H1 (cell line): ENCODE results near the gene GLCE. TPM values are rescaled to one million over a fixed set of nuclear protein-coding genes. Genes with fewer than 3 reads are reported as not detected.

Experiments
- CTCF ChIA-PET: fragments of 300-600 bp; sonication (Branson Sonifier 250); formaldehyde crosslinking; loops from one replicate; lab custom pipeline; 2021; ENCODE audit not compliant: partially characterized antibody; lab: Charles Lee
- POLR2A ChIA-PET: fragments of 300-600 bp; sonication (Branson Sonifier 250); formaldehyde crosslinking; loops from one replicate; lab custom pipeline; 2021; ENCODE audit warnings: inconsistent platforms; ENCODE audit not compliant: partially characterized antibody; lab: Charles Lee
- DNase-seq, 2 experiments: peaks; one replicate each; pipeline versions ENCODE4 v3.0.0 to v3.0.0-alpha.2; 2010 to 2022; ENCODE audit warnings: low spot score in 2 of 2, low read depth in 1 of 2, mixed read lengths in 1 of 2
- FAIRE-seq: peaks from 2 replicates; lab custom pipeline; 2011; peaks lifted over from hg19 to GRCh38; lab: Jason Lieb, UNC
- H2AFZ ChIP-seq: 2 replicates; pipeline ENCODE4 v1.8.1; 2012; ENCODE audit warnings: low read length, inconsistent platforms
- H2AK5ac ChIP-seq: 2 replicates; pipeline ENCODE4 v1.6.1; 2013; ENCODE audit warnings: low read depth, low read length
- H2BK120ac ChIP-seq: replicated peaks from 2 replicates; pipeline ENCODE3; 2013; ENCODE audit warnings: low read depth, low read length, inconsistent platforms
- H2BK12ac ChIP-seq: 2 replicates; pipeline ENCODE4 v1.6.1; 2013; ENCODE audit warnings: low read depth, low read length
- H2BK15ac ChIP-seq: 2 replicates; pipeline ENCODE4 v1.6.1; 2013; ENCODE audit warnings: low read length
- H2BK20ac ChIP-seq: 2 replicates; pipeline ENCODE4 v1.6.1; 2013; ENCODE audit warnings: low read length
- H2BK5ac ChIP-seq: 2 replicates; pipeline ENCODE4 v1.6.1; 2013; ENCODE audit warnings: low read depth, low read length
- H3K14ac ChIP-seq: 2 replicates; pipeline ENCODE4 v1.6.1; 2013; ENCODE audit warnings: inconsistent platforms; ENCODE audit not compliant: insufficient read length
- H3K18ac ChIP-seq: 2 replicates; pipeline ENCODE4 v1.6.1; 2013; ENCODE audit warnings: low read length; ENCODE audit errors: extremely low read depth
- H3K23ac ChIP-seq: 2 replicates; pipeline ENCODE4 v1.6.1; 2013; ENCODE audit warnings: inconsistent platforms; ENCODE audit not compliant: insufficient read length
- H3K23me2 ChIP-seq: 2 replicates; pipeline ENCODE4 v1.6.1; 2013; ENCODE audit warnings: low read depth, low read length
- H3K27ac ChIP-seq: 2 replicates; pipeline ENCODE4 v1.6.1; 2011; ENCODE audit warnings: low read depth, low read length, inconsistent platforms
- H3K27me3 ChIP-seq, 4 experiments: replicated peaks in 1 of 4; 1 replicate in 1 of 4; 2 replicates in 3 of 4; pipeline versions ENCODE4 v1.6.1 to v1.8.1; 2011 to 2013; ENCODE audit warnings: low read length in 3 of 4, mild to moderate bottlenecking in 3 of 4, inconsistent platforms in 2 of 4, mixed read lengths in 2 of 4, moderate library complexity in 1 of 4; ENCODE audit not compliant: control insufficient read depth in 3 of 4, insufficient read depth in 3 of 4; ENCODE audit errors: extremely low read depth in 1 of 4
- H3K36me3 ChIP-seq, 4 experiments: 2 replicates each; pipeline versions ENCODE4 v1.6.1 to v1.8.1; 2011 to 2013; ENCODE audit warnings: mild to moderate bottlenecking in 4 of 4, low read length in 3 of 4, moderate library complexity in 2 of 4, control low read depth in 1 of 4, inconsistent platforms in 1 of 4; ENCODE audit not compliant: insufficient read depth in 4 of 4, control insufficient read depth in 2 of 4
- H3K4ac ChIP-seq: replicated peaks from 2 replicates; pipeline ENCODE3; 2013; ENCODE audit warnings: low read length, low read depth, mixed read lengths, inconsistent platforms; ENCODE audit not compliant: insufficient read length
- H3K4me1 ChIP-seq, 4 experiments: replicated peaks in 1 of 4; 1 replicate in 1 of 4; 2 replicates in 3 of 4; pipeline versions ENCODE4 v1.6.1 to v1.8.1; 2011 to 2013; ENCODE audit warnings: low read length in 3 of 4, inconsistent platforms in 2 of 4, mixed read lengths in 1 of 4; ENCODE audit not compliant: insufficient read depth in 4 of 4, control insufficient read depth in 3 of 4
- H3K4me2 ChIP-seq, 2 experiments: 2 replicates each; pipeline versions ENCODE4 v1.6.1 to v1.8.1; 2011 to 2013; ENCODE audit warnings: low read depth in 2 of 2, low read length in 2 of 2, control low read depth in 1 of 2, inconsistent platforms in 1 of 2, mild to moderate bottlenecking in 1 of 2; ENCODE audit not compliant: insufficient read depth in 1 of 2
- H3K4me3 ChIP-seq, 4 experiments: fragments of 200-600, 300-600 bp in 1 of 4; sonication (generic), shearing (Covaris generic), sonication (Bioruptor Twin) in 1 of 4; 2 replicates each; pipeline versions ENCODE4 v1.5.1 to v1.8.1; 2011 to 2016; ENCODE audit warnings: low read length in 4 of 4, low read depth in 3 of 4, control low read depth in 2 of 4, inconsistent platforms in 2 of 4, mild to moderate bottlenecking in 2 of 4, mixed read lengths in 1 of 4, moderate library complexity in 1 of 4; ENCODE audit not compliant: insufficient read depth in 2 of 4; ENCODE audit errors: extremely low read depth in 1 of 4
- H3K56ac ChIP-seq: replicated peaks from 2 replicates; pipeline ENCODE3; 2013; ENCODE audit warnings: low read depth, mild to moderate bottlenecking, mixed read lengths, low read length, inconsistent platforms; ENCODE audit not compliant: insufficient read length
- H3K79me1 ChIP-seq: 2 replicates; pipeline ENCODE4 v1.6.1; 2013; ENCODE audit warnings: low read depth, low read length, control low read depth
- H3K79me2 ChIP-seq, 2 experiments: 2 replicates each; pipeline versions ENCODE4 v1.6.1 to v1.8.1; 2012 to 2013; ENCODE audit warnings: low read length in 2 of 2, mild to moderate bottlenecking in 2 of 2, inconsistent platforms in 1 of 2; ENCODE audit not compliant: insufficient read depth in 2 of 2, control insufficient read depth in 1 of 2
- H3K9ac ChIP-seq, 4 experiments: replicated peaks in 1 of 4; 1 replicate in 1 of 4; 2 replicates in 3 of 4; pipeline versions ENCODE4 v1.6.1 to v1.8.1; 2011 to 2013; ENCODE audit warnings: low read depth in 3 of 4, low read length in 3 of 4, control low read depth in 2 of 4, mild to moderate bottlenecking in 2 of 4, moderate library complexity in 2 of 4, inconsistent platforms in 1 of 4; ENCODE audit errors: extremely low read depth in 1 of 4
- H3K9me3 ChIP-seq, 2 experiments: 2 replicates each; pipeline versions ENCODE4 v1.6.1 to v1.8.1; 2012 to 2013; ENCODE audit warnings: mild to moderate bottlenecking in 2 of 2, moderate library complexity in 2 of 2, control low read depth in 1 of 2, inconsistent platforms in 1 of 2, low read depth in 1 of 2, low read length in 1 of 2, mixed read lengths in 1 of 2; ENCODE audit not compliant: insufficient read depth in 2 of 2
- H4K20me1 ChIP-seq, 2 experiments: replicated peaks in 1 of 2; 2 replicates each; pipeline versions ENCODE3 to v1.8.1; 2011 to 2013; ENCODE audit warnings: inconsistent platforms in 2 of 2, low read length in 2 of 2, mild to moderate bottlenecking in 1 of 2; ENCODE audit not compliant: insufficient read depth in 2 of 2, control insufficient read depth in 1 of 2
- H4K5ac ChIP-seq: 2 replicates; pipeline ENCODE4 v1.6.1; 2013; ENCODE audit warnings: low read length, low read depth, mixed read lengths, inconsistent platforms; ENCODE audit not compliant: insufficient read length
- H4K8ac ChIP-seq: 2 replicates; pipeline ENCODE4 v1.8.0; 2013; ENCODE audit warnings: mild to moderate bottlenecking, moderate library complexity, low read length, inconsistent platforms; ENCODE audit not compliant: insufficient read depth; ENCODE audit errors: extremely low read depth
- H4K91ac ChIP-seq: replicated peaks from 2 replicates; pipeline ENCODE3; 2013; ENCODE audit warnings: low read length, mixed read lengths, inconsistent platforms; ENCODE audit not compliant: insufficient read length
- KDM4A ChIP-seq: IDR thresholded peaks from one replicate; pipeline ENCODE4 v1.7.1; 2012; ENCODE audit warnings: low read depth, mild to moderate bottlenecking, moderate library complexity, low read length, inconsistent platforms; ENCODE audit not compliant: severe bottlenecking
- YY1 ChIP-seq: IDR thresholded peaks from 2 replicates; pipeline ENCODE4 v1.6.1; 2011; ENCODE audit warnings: low read depth, mild to moderate bottlenecking, low read length
- WGBS, 2 experiments: shearing (Covaris generic) in 1 of 2; methylation state at CpG; one replicate each; pipeline versions ENCODE4 v1.1.6 to v1.1.7; 2013 to 2015; ENCODE audit warnings: low lambda C conversion rate in 2 of 2, mixed read lengths in 2 of 2, inconsistent platforms in 1 of 2, low coverage in 1 of 2, missing lambda C conversion rate in 1 of 2; ENCODE audit not compliant: insufficient replicate concordance in 2 of 2, insufficient coverage in 1 of 2, insufficient read length in 1 of 2; ENCODE audit errors: extremely low coverage in 1 of 2, missing lambda C conversion rate in 1 of 2; 5-methylcytosine and 5-hydroxymethylcytosine counted together
- polyA plus RNA-seq, 7 experiments: library from polyadenylated mRNA; depleted of rRNA in 3 of 7; stranded (reverse) in 5 of 7; unstranded in 2 of 7; fragments of >200 nt in 5 of 7; fragments of 200-250 nt in 2 of 7; gene quantifications; 1 replicate in 5 of 7; 2 replicates in 1 of 7; 4 replicates in 1 of 7; pipeline versions ENCODE4 v1.2.1 to v1.2.3, GENCODE V29; 2011 to 2013; ENCODE audit warnings: missing spikeins in 2 of 7, mixed read lengths in 2 of 7
- total RNA-seq: library from RNA; stranded (reverse); fragmentation: NEBNext Ultra II Directional; extraction: Animal tissue kit (Norgen Biotek cat#: 25700); gene quantifications from 2 replicates; pipeline ENCODE4 v1.2.1, GENCODE V29; 2021

Gene GLCE
- total and polyA plus RNA-seq, 2 of the 8 experiments (the other 6 are each of a cell fraction or from before 2014, with no cell fraction given): 17.1 to 22.7 TPM

DNA sequence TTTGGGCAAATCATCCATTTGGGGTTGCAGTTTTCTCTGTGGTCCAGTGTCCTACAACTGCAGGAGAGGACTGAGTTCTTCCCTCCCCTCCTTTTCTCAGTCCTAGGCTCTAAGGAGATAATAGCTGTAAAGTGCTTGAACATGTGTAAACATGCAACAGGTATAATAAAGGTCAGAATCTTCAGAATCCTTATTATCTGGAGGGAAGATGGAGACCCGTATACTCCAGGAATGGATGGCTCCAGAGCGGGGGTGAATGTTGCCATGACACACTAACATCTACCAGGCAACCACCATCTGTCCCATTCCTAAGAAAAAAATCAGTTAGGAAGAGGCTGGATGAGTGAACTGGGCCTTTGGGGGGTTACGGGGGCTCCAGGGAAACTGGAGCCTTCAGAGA lies 39.7 kb upstream of the GLCE start:
- Histone ChIP-seq H3K36me3 (no peaks in the 10 kb centered on the region), H3K23me2 (peaks cover 3% of the 10 kb centered on the region), H3K4me3 (peak overlapping the region in 1 of 4 experiments; percentile 1; a peak in 1 of 8 replicates), H3K18ac (no peak overlapping the region; the same call in 1 of the 2 replicates), H2BK120ac (peak overlapping the region; percentile 69), H2BK15ac (no peak overlapping the region), H3K23ac (no peak overlapping the region), H2BK20ac (peak overlapping the region; percentile 94; the same call in 1 of the 2 replicates), H3K4ac (no peak overlapping the region), H3K27ac (no peak overlapping the region), H2BK5ac (no peak overlapping the region; the same call in 1 of the 2 replicates), H2AK5ac (no peak overlapping the region), H3K14ac (no peak overlapping the region), H2BK12ac (no peak overlapping the region), H4K91ac (peak overlapping the region; percentile 36), H3K56ac (no peak overlapping the region), H2AFZ (no peak overlapping the region), H4K20me1 (no peaks in the 10 kb centered on the region), H4K5ac (no peak overlapping the region), H4K8ac (no peak overlapping the region), H3K9ac (no peak overlapping the region), H3K4me2 (peak overlapping the region in 1 of 2 experiments; percentile 80; a peak in 2 of 4 replicates), H3K4me1 (peaks cover 28 to 46% (median 35%) of the 10 kb centered on the region in 4 experiments), H3K79me2 (no peaks in the 10 kb centered on the region), H3K79me1 (no peaks in the 10 kb centered on the region; the same call in 1 of the 2 replicates), H3K9me3 (no peaks in the 10 kb centered on the region), H3K27me3 (peaks cover 0 to 26% (median 14%) of the 10 kb centered on the region in 4 experiments; a peak in 6 of 7 replicates)
- ChIA-PET CTCF (interaction anchor here (0.7 to 1.2 kb wide), 2 partner anchors 19 to 61 kb away, joined by 3 to 6 read pairs; no protein-coding TSS in a partner anchor), POLR2A (interaction anchor here (1.0 kb wide), 2 partner anchors 31 to 35 kb away, joined by 3 to 4 read pairs; no protein-coding TSS in a partner anchor)
- 90% methylated on average over 3 of the region's 3 CpGs; no CpG with 5 or more reads in 1 of the 2 experiments for whole genome bisulfite sequencing, 2 experiments
- FAIRE-seq: no peak
- no peak for DNase-seq
- 0 out of 2 replicates have a peak, but pooled peaks have one; percentile 9 for TF ChIP-seq YY1
- TF ChIP-seq KDM4A: no peak
